ENCODE results near the gene FAF1.

GRCh38 chr1:50787266-50787665, 172.8 kb downstream of the FAF1 start:
- TF ChIP-seq CTCF (IDR thresholded peaks at IDR 0.05) (no peak), POLR2A (IDR thresholded peaks at IDR 0.05) (no peak)

All from right lobe of liver (tissue), 4 donors.